Heart left ventricle (tissue), 13 donors: Measurements from ENCODE around the gene CARD10.
"Not testable (repeated sequence)": the region's sequence is repeated elsewhere in the genome, so short reads cannot be mapped to it uniquely, and the experiment has no call there.

Source experiments
- CTCF ChIP-seq, 12 donors: fragments of 200-600 bp; sonication (generic) in 4 of 12; IDR thresholded peaks; one replicate each; pipeline versions ENCODE4 v1.5.0 to v1.8.0; 2018 to 2022; ENCODE audit warnings: antibody characterized with exemption in 12 of 12, mild to moderate bottlenecking in 5 of 12
- POLR2A ChIP-seq, 2 donors: fragments of 450-650 bp; IDR thresholded peaks; one replicate each; pipeline ENCODE4 v1.6.1; 2017; ENCODE audit warnings: antibody characterized with exemption in 2 of 2, mild to moderate bottlenecking in 2 of 2, moderate library complexity in 2 of 2
- donor health status: ischemic (EF 13 %, LVEDD 7.1; RV severe dilation, severe dysfunction).
- donor health status: DM: no; HTN: yes; CAD: no.
- donor health status: DM: no; HTN: no; CAD: no.
- donor health status: ischemic (EF 25% LVEDD 6.9; RV normal size, moderate dysfunction).
- donor health status: ischemic (EF 25% LVEDD 5.7; RV mildly dilated, moderate dysfunction).
- donor health status: ischemic (EF 35%, LVEDD 5.7; RV mildly dilated, moderate dysfunction).
- donor health status: nonischemic (EF 11% LVEDD 7.7; RV severe dilation, severe dysfunction).
- donor health status: DM: yes; HTN: yes; CAD: no.
- donor health status: PGD.
- donor health status: ischemic (EF 29% LVEDD 5.4; RV normal size, mild dysfunction).
- donor health status: nonischemic (EF 23%, LVEDD 6.1; RV moderate dilation, normal function).

DNA sequence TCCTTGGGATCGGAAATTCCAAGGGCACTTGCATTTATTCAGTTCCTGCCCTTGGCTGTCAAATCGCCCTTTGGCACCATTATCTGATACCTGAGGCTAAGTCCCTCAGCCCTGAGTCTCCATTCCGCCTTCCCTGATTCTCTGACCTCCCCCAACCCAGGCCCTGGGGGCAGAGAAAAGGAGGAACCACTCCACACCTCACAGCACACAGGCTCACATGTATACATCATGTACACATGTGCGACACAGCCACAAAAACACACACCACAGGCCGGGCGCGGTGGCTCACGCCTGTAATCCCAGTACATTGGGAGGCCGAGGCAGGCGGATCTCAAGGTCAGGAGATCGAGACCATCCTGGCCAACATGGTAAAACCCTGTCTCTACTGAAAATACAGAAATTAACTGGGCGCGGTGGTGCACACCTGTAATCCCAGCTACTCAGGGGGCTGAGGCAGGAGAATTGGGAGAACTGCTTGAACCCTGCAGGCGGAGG is 51.0 kb downstream of the CARD10 start:
- TF ChIP-seq CTCF, POLR2A (IDR thresholded peaks at IDR 0.05): not testable (repeated sequence)
